ENCODE measurements around the gene MS4A6A.
"Not testable (repeated sequence)": the region's sequence is repeated elsewhere in the genome, so short reads cannot be mapped to it uniquely, and the experiment has no call there.

MS4A6A gene

GRCh38 chr11:60182541-60183330 lies at the start of gene MS4A6A:
MS4A6A (minus strand) TSS chr11:60183083; CDS start chr11:60181727, 1,356 bp downstream.
- DNase-seq (ENCODE audit: low spot score) = no peak

DNA sequence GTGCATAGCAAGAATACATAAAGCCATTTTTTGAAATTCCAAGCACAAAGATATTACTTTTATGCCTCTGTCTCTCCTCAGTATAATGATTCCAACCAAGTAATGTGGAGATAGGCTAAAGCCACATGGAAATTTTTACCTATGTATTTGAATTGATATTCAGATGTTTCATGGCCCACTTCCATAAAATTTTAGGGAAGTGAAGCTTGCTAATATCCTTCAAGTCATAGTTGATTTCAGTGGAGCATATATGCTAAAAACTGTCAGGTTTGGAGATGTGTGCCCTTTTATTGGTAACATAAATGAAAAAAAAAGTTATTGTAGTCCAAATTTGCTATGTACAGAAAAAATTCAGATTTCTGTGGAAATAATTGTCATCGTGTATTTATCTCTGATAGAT lies 47.8 kb upstream of the MS4A6A start:
- DNase-seq (ENCODE audit: low spot score) = no peak

DNA sequence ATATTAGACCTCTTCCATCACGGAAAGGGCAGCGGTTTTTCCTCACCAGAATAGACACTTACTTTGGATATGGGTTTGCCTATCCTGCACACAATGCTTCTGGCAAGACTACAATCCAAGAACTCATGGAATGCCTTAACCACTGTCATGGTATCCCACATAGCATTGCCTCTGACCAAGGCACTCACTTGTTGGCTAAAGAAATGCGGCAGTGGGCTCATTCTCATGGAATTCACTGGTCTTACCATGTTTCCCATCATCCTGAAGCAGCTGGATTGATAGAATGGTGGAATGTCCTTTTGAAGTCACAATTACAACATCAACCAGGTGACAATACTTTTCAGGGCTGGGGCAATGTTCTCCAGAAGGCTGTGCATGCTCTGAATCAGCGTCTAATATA lies 39.3 kb upstream of the MS4A6A start:
- no peak for DNase-seq (ENCODE audit: low spot score)

- DNase-seq (ENCODE audit: low spot score) = no peak
Measured at GRCh38 chr11:60221692-60222091, 38.8 kb upstream of the MS4A6A start.

- DNase-seq (ENCODE audit: low spot score) = no peak
Measured at GRCh38 chr11:60221181-60221580, 38.3 kb upstream of the MS4A6A start.

DNA sequence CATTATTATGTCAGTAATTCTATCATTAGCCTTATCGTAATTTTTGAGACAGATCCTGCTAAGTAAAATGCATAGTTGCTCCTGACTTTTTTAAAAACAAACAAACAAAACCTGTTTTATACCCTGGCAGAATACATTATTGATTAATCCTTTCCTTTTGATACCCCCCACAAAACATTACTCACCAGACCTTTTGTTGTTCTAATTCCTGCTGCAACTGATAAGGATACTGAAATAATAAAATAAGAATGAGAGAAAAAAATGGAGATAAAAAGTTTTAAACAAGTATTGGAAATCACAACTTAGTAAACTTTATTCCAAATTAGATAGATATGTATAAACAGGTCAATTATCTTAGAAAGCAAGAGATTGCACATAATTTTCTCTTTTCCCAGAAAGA lies 31.5 kb upstream of the MS4A6A start:
- DNase-seq (ENCODE audit: low spot score) = no peak

GRCh38 chr11:60211206-60211605 lies 28.3 kb upstream of the MS4A6A start:
- no peak for DNase-seq (ENCODE audit: low spot score)

- no peak for DNase-seq (ENCODE audit: low spot score)
Measured at GRCh38 chr11:60209977-60210376, 27.1 kb upstream of the MS4A6A start.

DNA sequence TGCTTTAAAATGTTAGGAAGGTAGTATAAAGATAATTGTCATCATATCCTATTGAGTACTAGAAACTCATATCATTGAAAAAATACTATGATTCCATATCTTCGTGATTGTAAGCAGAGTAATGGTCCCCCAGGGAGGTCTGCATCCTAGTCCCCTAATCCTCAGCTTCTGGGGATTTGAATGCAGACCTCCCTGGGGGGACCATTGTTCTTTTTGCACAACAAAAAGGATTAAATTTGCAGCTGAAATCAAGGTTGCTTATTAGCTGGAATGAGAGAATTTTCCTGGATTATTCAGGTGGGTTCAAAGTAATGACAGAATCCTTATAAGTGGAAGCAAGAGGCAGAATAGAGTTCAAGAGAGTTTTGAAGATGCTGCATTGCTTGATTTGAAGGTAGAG lies 26.1 kb upstream of the MS4A6A start:
- no peak for DNase-seq (ENCODE audit: low spot score)

DNA sequence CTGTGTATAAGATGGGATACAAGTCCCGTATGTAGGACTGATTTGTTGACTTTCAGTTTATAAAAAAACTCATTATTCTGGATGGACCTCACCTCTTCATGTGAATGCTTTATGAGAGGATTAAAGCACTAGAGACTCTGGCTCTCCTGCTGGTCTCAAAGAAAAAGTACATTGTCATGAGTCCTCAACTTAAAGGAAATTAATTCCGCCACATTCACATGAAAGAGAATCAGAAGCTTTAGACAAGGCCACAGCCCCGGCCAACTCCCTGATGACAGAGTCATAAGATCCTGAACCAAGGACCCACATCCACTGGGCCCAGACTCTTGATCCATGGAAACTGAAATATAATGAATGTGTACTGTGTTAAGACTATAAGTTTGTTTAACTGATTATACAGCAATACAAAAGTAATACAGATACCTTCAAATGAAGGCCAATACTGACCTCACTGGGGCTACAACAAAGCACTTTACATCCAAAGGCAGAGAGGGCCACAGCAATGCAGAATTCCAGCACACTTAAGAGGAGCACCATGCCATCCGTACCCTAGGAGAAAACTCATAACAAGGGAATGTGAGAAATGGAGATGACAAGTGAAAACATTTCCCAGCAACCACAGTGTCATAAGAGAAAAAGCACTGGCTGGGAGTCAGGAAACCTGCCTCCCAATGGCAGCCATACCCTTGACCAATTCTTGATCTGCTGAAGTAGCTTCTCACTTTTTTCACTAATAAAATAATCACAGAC lies 25.4 kb upstream of the MS4A6A start:
- no peak for DNase-seq (ENCODE audit: low spot score)

GRCh38 chr11:60206616-60207015 lies 23.7 kb upstream of the MS4A6A start:
- no peak for DNase-seq (ENCODE audit: low spot score)

GRCh38 chr11:60204922-60205321 lies 22.0 kb upstream of the MS4A6A start:
- no peak for DNase-seq (ENCODE audit: low spot score)

DNA sequence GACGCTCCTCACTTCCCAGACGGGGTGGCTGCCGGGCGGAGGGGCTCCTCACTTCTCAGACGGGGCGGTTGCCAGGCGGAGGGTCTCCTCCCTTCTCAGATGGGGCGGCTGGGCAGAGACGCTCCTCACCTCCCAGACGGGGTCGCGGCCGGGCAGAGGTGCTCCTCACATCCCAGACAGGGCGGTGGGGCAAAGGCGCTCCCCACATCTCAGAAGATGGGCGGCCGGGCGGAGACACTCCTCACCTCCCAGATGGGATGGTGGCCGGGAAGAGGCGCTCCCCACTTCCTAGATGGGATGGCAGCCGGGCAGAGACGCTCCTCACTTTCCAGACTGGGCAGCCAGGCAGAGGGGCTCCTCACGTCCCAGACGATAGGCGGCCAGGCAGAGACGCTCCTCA lies 18.5 kb upstream of the MS4A6A start:
- DNase-seq (ENCODE audit: low spot score) = not testable (repeated sequence)

DNA sequence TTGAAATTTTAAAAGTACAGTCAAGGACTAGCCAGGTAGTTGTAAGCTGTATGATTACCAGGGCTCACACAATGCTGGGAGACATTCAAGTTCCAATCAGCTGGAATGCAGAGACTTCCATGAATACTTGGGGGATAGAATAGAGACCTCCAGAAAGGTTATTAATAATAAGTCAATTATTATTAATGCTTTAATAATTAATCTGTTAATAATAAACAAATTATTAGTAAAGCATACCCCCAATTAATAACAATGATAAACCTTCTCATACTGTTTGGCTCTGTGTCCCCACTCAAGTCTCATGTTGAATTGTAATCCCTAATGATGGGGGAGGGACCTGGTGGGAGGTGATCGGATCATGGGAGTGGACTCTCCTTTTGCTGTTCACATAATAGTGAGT lies 14.6 kb upstream of the MS4A6A start:
- DNase-seq (ENCODE audit: low spot score) = no peak

DNA sequence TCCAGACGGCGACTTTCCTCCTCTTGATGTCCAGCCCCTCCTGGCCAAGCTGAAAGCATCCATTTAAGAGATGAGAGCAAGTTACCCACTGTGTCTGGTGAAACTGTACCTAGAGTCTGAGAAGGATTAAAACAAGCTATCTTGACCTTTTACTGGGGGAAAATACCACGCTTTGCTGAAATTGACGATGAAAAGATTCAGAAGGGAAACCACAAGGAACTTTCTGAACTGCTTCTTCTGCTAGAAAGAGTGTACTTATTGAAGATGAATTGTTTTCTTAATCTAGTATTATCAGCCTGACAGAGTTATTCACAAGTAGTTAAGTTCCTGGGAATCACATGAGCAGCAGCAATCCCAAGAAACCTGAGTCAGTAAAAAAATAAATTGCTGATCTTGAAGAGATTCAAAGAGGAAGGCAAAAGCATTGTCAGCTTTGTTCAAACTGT lies 13.1 kb upstream of the MS4A6A start:
- DNase-seq (ENCODE audit: low spot score) = no peak

DNA sequence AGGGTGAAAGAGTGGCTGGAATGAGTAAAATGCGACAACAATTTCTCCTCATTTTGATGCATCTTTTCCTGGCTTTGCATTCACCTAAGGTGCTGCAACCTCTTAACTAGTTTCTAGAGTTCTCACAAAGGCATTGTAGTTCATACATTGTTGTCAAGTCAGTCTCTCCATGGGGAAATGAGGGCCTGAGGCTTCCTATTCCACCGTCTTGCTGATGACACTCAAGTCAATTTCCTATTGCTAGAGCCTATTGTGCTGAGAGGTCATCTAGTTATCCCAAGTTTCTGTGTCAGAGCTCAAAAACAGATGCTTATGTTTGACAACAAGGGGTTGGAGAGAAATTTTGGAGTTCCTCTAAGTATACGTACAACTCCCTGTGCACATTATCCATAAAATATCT lies 11.6 kb upstream of the MS4A6A start:
- no peak for DNase-seq (ENCODE audit: low spot score)

DNA sequence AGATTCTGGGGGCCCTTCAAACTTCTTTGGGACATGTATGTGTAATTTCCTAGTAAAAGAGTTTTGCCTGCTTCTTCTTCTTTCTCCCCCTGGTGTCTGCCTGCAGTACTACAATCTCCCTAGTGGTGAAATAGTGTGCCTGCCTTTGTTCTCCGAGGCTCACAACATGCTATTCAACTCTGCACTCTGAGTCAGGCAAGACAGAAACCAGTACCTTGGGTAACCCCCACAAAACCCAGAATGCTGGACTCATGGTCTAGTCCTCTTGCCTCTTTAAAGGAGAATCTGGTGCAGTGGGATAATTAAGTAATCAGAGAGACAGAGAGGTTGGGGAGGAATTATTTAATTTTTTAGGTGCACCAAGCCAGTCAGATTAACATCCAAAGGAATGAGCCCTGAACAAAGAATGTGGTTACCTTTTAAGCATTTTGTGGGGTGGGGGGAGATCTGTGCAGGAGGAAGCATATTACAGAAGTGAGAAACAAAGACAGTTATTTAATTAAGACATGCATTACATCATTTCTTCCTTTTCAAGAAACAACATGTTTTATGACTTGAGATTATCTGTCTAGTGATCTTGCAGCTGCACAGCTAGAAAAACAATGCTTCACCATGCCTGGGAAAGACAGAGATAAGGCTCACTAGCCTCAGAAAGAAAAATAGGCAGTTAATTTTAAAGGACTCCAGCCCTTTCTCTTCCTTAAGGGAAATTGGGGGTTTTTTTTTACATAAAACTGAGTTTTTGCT lies 11.0 kb upstream of the MS4A6A start:
- DNase-seq (ENCODE audit: low spot score) = peak; percentile 41

DNA sequence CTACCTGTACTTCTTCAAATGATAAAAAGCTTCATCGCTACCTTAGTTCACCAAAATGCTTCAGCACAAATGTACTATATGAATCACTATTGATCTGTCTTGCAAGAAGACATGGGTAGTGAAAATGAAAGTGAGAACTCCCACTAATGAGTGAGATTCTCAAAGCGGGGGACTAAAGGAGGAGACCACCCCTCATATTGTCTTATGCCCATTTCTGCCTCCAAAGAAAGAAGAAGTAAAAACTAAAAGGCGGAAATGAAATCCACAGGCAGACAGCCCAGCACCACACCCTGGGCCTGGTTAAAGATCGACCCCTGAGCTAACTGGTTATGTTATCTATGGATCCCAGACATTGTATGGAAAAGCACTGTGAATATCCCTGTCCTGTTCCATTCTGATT lies 9.7 kb upstream of the MS4A6A start:
- not testable (repeated sequence) for DNase-seq (ENCODE audit: low spot score)

DNA sequence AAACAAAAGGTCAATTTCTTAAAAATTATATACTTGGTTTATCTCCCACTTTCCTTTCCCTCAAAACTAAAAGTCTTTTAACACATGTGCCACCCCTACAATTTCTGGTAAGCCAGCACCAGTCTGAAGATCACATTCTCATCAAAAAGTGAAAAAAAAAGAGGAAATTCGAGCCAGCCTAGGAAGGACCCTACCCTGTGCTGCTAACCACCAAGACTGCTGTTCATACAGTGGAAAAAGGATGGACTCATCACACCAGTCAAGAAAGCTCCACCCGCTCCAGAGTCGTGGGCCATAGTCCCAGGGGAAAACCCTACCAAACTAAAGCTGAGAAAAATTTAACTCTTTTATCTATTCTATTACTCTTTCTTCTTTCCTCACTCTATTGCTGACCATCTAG lies 5.6 kb upstream of the MS4A6A start:
- not testable (repeated sequence) for DNase-seq (ENCODE audit: low spot score)

DNA sequence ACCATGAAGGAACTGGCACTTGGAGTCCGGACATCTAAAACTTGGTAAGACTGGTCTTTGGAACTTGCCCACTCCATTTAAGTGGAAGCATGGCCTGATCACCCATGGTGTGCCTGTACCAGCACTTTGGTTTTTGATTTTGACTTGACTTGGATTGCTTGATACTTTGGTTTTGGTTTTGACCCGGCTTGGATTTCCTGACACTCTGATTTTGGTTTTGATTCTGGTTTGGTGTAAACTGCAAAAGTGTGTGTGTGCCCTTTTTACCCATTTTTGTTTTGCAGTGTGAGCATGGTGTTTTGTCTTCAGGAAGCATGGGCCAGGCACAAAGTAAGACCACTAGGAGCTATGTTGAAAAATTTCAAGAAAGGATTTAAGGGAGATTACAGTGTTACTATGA lies 3.2 kb upstream of the MS4A6A start:
- not testable (repeated sequence) for DNase-seq (ENCODE audit: low spot score)

DNA sequence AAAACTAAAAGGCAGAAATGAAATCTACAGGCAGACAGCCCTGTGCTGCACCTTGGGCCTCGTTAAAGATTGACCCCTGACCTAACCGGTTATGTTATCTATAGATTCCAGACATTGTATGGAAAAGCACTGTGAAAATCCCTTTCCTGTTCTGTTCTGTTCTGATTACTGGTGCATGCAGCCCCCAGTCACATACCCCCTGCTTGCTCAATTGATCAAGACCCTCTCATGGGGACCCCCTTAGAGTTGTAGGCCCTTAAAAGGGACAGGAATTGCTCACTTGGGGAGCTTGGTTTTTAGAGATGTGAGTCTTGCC lies 2.6 kb upstream of the MS4A6A start:
- not testable (repeated sequence) for DNase-seq (ENCODE audit: low spot score)

- DNase-seq (ENCODE audit: low spot score) = no peak
Measured at GRCh38 chr11:60184824-60185511, 2.1 kb upstream of the MS4A6A start.

Measured in hematopoietic multipotent progenitor cell treated with erythropoietin and hydrocortisone succinate and interleukin-3 and kit ligand, for 15 days (in vitro differentiated cells).